HEK293 (cell line): ENCODE measurements around the gene PCDHA13.
A peak's percentile ranks its signal among the peaks of the same experiment; 100 is the strongest.

Experiments used
- CTCF ChIA-PET: fragments of 350-600 bp; formaldehyde crosslinking; extraction: SDS; loops from one replicate; lab custom pipeline; 2021; ENCODE audit warnings: antibody characterized with exemption; lab: Yijun Ruan, JAX
- POLR2A ChIA-PET: fragments of 300-600 bp; formaldehyde crosslinking; extraction: SDS; loops from one replicate; lab custom pipeline; 2020; ENCODE audit warnings: antibody characterized with exemption, inconsistent platforms; lab: Yijun Ruan, JAX
- H3K27ac ChIP-seq: fragments of 200-500 bp; sonication (Bioruptor generic); 2 replicates; pipeline ENCODE4 v1.5.1; 2014; ENCODE audit warnings: low read depth, low read length, control low read depth, inconsistent platforms; ENCODE audit errors: extremely low read depth
- H3K36me3 ChIP-seq, 2 experiments: fragments of 200-500 bp in 1 of 2; sonication (Bioruptor generic) in 1 of 2; 1 replicate in 1 of 2; 2 replicates in 1 of 2; pipeline ENCODE4 v1.5.1; 2014 to 2017; ENCODE audit warnings: inconsistent platforms in 2 of 2, low read length in 2 of 2; ENCODE audit not compliant: control insufficient read depth in 2 of 2, insufficient read depth in 1 of 2
- H3K4me1 ChIP-seq: fragments of 200-500 bp; sonication (Bioruptor generic); 2 replicates; pipeline ENCODE4 v1.5.1; 2014; ENCODE audit warnings: mild to moderate bottlenecking, low read length, inconsistent platforms; ENCODE audit not compliant: control insufficient read depth, insufficient read depth
- H3K4me3 ChIP-seq: 2 replicates; pipeline ENCODE4 v1.5.1; 2011; ENCODE audit warnings: low read depth, mild to moderate bottlenecking, control low read depth, low read length, moderate library complexity
- H3K9me3 ChIP-seq: fragments of 200-500 bp; sonication (Bioruptor generic); 2 replicates; pipeline ENCODE4 v1.5.1; 2014; ENCODE audit warnings: low read depth, low read length, inconsistent platforms; ENCODE audit not compliant: control insufficient read depth, insufficient read depth
- ELK4 ChIP-seq: IDR thresholded peaks from 2 replicates; pipeline ENCODE4 v1.6.1; 2011; ENCODE audit warnings: mild to moderate bottlenecking, low read depth, low read length, borderline replicate concordance
- GLI2 ChIP-seq: fragments of 450-650 bp; formaldehyde crosslinking; IDR thresholded peaks from 2 replicates; pipeline ENCODE4; 2017; ENCODE audit warnings: missing biosample characterization, missing genetic modification characterization, low read depth, borderline replicate concordance
- GLI4 ChIP-seq: fragments of 450-650 bp; formaldehyde crosslinking; IDR thresholded peaks from 2 replicates; pipeline ENCODE4 v1.5.1; 2016; ENCODE audit warnings: missing biosample characterization, missing genetic modification characterization
- HOXA7 ChIP-seq: sonication (generic); formaldehyde crosslinking; IDR thresholded peaks from 2 replicates; pipeline ENCODE4 v1.8.1; 2022; ENCODE audit warnings: missing genetic modification reagents, borderline replicate concordance
- INSM2 ChIP-seq: fragments of 450-650 bp; formaldehyde crosslinking; IDR thresholded peaks from 2 replicates; pipeline ENCODE4 v1.5.1; 2016; ENCODE audit warnings: missing biosample characterization, missing genetic modification characterization
- REST ChIP-seq: fragments of 450-650 bp; formaldehyde crosslinking; IDR thresholded peaks from 2 replicates; pipeline ENCODE4 v1.5.1; 2016; ENCODE audit warnings: missing biosample characterization, missing genetic modification characterization
- SCRT1 ChIP-seq: fragments of 450-650 bp; formaldehyde crosslinking; IDR thresholded peaks from 2 replicates; pipeline ENCODE4 v1.5.1; 2016; ENCODE audit warnings: missing biosample characterization, missing genetic modification characterization, borderline replicate concordance
- SETDB1 ChIP-seq: IDR thresholded peaks from one replicate; pipeline ENCODE4 v1.6.1; 2017; ENCODE audit warnings: mild to moderate bottlenecking, low read length, moderate library complexity, mixed read lengths; ENCODE audit not compliant: insufficient read length
- ZBTB17 ChIP-seq: fragments of 450-650 bp; formaldehyde crosslinking; IDR thresholded peaks from 2 replicates; pipeline ENCODE4 v1.5.1; 2016; ENCODE audit warnings: missing biosample characterization, missing genetic modification characterization
- ZBTB6 ChIP-seq: fragments of 450-650 bp; formaldehyde crosslinking; IDR thresholded peaks from 2 replicates; pipeline ENCODE4 v1.5.1; 2017; ENCODE audit warnings: missing biosample characterization, missing genetic modification characterization
- ZNF175 ChIP-seq: fragments of 450-650 bp; formaldehyde crosslinking; IDR thresholded peaks from 2 replicates; pipeline ENCODE4 v1.5.1; 2016; ENCODE audit warnings: missing biosample characterization, missing genetic modification characterization
- ZNF211 ChIP-seq: fragments of 450-650 bp; formaldehyde crosslinking; IDR thresholded peaks from 2 replicates; pipeline ENCODE4 v1.5.1; 2016; ENCODE audit warnings: low read depth, missing biosample characterization, missing genetic modification characterization
- ZNF24 ChIP-seq: fragments of 450-650 bp; formaldehyde crosslinking; IDR thresholded peaks from 2 replicates; pipeline ENCODE4 v1.5.1; 2016; ENCODE audit warnings: missing biosample characterization, missing genetic modification characterization
- ZNF266 ChIP-seq: fragments of 450-650 bp; formaldehyde crosslinking; IDR thresholded peaks from 2 replicates; pipeline ENCODE4 v1.5.1; 2016; ENCODE audit warnings: missing biosample characterization, missing genetic modification characterization, low read depth
- ZNF302 ChIP-seq: fragments of 450-650 bp; formaldehyde crosslinking; IDR thresholded peaks from 2 replicates; pipeline ENCODE4 v1.5.1; 2016; ENCODE audit warnings: missing biosample characterization, missing genetic modification characterization, low read depth
- ZNF335 ChIP-seq: fragments of 450-650 bp; formaldehyde crosslinking; conservative IDR thresholded peaks from 2 replicates; pipeline ENCODE4 v1.5.1; 2016; ENCODE audit warnings: missing biosample characterization, missing genetic modification characterization
- ZNF341 ChIP-seq: fragments of 450-650 bp; formaldehyde crosslinking; IDR thresholded peaks from 2 replicates; pipeline ENCODE4; 2016; ENCODE audit warnings: low read depth, missing biosample characterization, missing genetic modification characterization
- ZNF366 ChIP-seq: fragments of 450-650 bp; formaldehyde crosslinking; conservative IDR thresholded peaks from 2 replicates; pipeline ENCODE4 v1.5.1; 2016; ENCODE audit warnings: missing biosample characterization, missing genetic modification characterization
- ZNF518A ChIP-seq: fragments of 450-650 bp; formaldehyde crosslinking; conservative IDR thresholded peaks from 2 replicates; pipeline ENCODE4 v1.5.1; 2016; ENCODE audit warnings: low read depth, missing biosample characterization, missing genetic modification characterization
- ZNF530 ChIP-seq: fragments of 450-650 bp; formaldehyde crosslinking; IDR thresholded peaks from 2 replicates; pipeline ENCODE4 v1.5.1; 2016; ENCODE audit warnings: low read depth, missing biosample characterization, missing genetic modification characterization
- ZNF560 ChIP-seq: fragments of 450-650 bp; formaldehyde crosslinking; IDR thresholded peaks from 2 replicates; pipeline ENCODE4 v1.5.1; 2017; ENCODE audit warnings: missing biosample characterization, missing genetic modification characterization, borderline replicate concordance
- ZNF585B ChIP-seq: fragments of 450-650 bp; formaldehyde crosslinking; IDR thresholded peaks from 2 replicates; pipeline ENCODE4 v1.5.1; 2016; ENCODE audit warnings: missing biosample characterization, missing genetic modification characterization
- ZNF654 ChIP-seq: fragments of 450-650 bp; formaldehyde crosslinking; IDR thresholded peaks from 2 replicates; pipeline ENCODE4 v1.5.1; 2016; ENCODE audit warnings: low read depth, missing biosample characterization, missing genetic modification characterization
- ZNF660 ChIP-seq: fragments of 450-650 bp; IDR thresholded peaks from 2 replicates; pipeline ENCODE4 v1.5.1; 2018; ENCODE audit warnings: missing biosample characterization, mild to moderate bottlenecking, missing genetic modification characterization

The PCDHA13 gene

GRCh38 chr5:140868721-140869554 lies 13.0 kb upstream of the PCDHA13 start, which contains the start of gene PCDHA11:
PCDHA11 (plus strand) TSS chr5:140868957; CDS start chr5:140869104, 147 bp downstream.
- CTCF ChIA-PET: interaction anchor here (0.6 to 2.9 kb wide), 39 partner anchors 8 to 549 kb away, joined by 3 to 40 read pairs (median 4); partner anchors contain the start of genes PCDHA10, PCDHA13, PCDHA7 and PCDHB1
- POLR2A ChIA-PET: interaction anchor here (0.6 to 0.9 kb wide), 2 partner anchors 103 to 172 kb away, joined by 3 read pairs; no protein-coding TSS in a partner anchor
- no peaks in the 10 kb centered on the region for H3K9me3 ChIP-seq
- H3K27ac ChIP-seq: no peak within 1 kb of the TSS
- H3K36me3 ChIP-seq: no peaks in the 10 kb centered on the region
- H3K4me1 ChIP-seq: no peaks in the 10 kb centered on the region
- H3K4me3 ChIP-seq: peak within 1 kb of the TSS; percentile 17; the same call in 1 of the 2 replicates
- TF ChIP-seq SETDB1 (no peak), ZNF518A (no peak), ZNF24 (tag by site-specific recombination) (no peak), ZNF335 (tag by site-specific recombination) (peak; percentile 64), ZNF266 (tag by site-specific recombination) (no peak), HOXA7 (no peak), ZNF585B (tag by site-specific recombination) (no peak), ZBTB17 (tag by site-specific recombination) (peak; percentile 24; the same call in 1 of the 2 replicates), ZNF660 (tag by site-specific recombination) (peak; percentile 46; the same call in 1 of the 2 replicates), ZBTB6 (tag by site-specific recombination) (peak; percentile 43; the same call in 1 of the 2 replicates), GLI2 (tag by site-specific recombination) (no peak), SCRT1 (tag by site-specific recombination) (no peak), ZNF175 (tag by site-specific recombination) (no peak), ZNF654 (tag by site-specific recombination) (peak; percentile 83), ZNF560 (tag by site-specific recombination) (no peak), INSM2 (tag by site-specific recombination) (no peak), ZNF530 (tag by site-specific recombination) (no peak), ZNF366 (tag by site-specific recombination) (no peak), REST (tag by site-specific recombination) (0 out of 2 replicates have a peak, but pooled peaks have one; percentile 29), ZNF341 (tag by site-specific recombination) (no peak), GLI4 (tag by site-specific recombination) (no peak), ZNF211 (no peak), ZNF302 (no peak), ELK4 (no peak)
